Endothelial cell of umbilical vein (primary cell): ENCODE measurements around the gene MUC4. TPM values are rescaled to one million over a fixed set of nuclear protein-coding genes. Genes with fewer than 3 reads are reported as not detected.

Experiments
- BruUV-seq: library from RNA; stranded (reverse); fragments of 400-500 nt; replicated peaks from 2 replicates; lab custom pipeline; 2021; lab: Mats Ljungman, UMichigan
- CTCF ChIA-PET: fragments of 300-600, 350-600 bp; sonication (Branson Sonifier 250); formaldehyde crosslinking; loops from one replicate; lab custom pipeline; 2021; ENCODE audit warnings: antibody characterized with exemption, inconsistent platforms; lab: Charles Lee
- POLR2A ChIA-PET: fragments of 300-600, 350-600 bp; sonication (Branson Sonifier 250); formaldehyde crosslinking; loops from one replicate; lab custom pipeline; 2021; ENCODE audit warnings: antibody characterized with exemption, inconsistent platforms; lab: Charles Lee
- DNase-seq: peaks from one replicate; pipeline ENCODE4 v3.0.0-alpha.2; 2011; ENCODE audit warnings: low read depth, low spot score
- FAIRE-seq: peaks from 2 replicates; lab custom pipeline; 2011; peaks lifted over from hg19 to GRCh38; lab: Jason Lieb, UNC
- H2AFZ ChIP-seq: 2 replicates; pipeline ENCODE4 v1.6.0; 2012; ENCODE audit warnings: low read depth, low read length, control low read depth, inconsistent platforms
- H3K27ac ChIP-seq: 2 replicates; pipeline ENCODE4 v1.5.1; 2011; ENCODE audit warnings: low read depth, mild to moderate bottlenecking, control low read depth, low read length, moderate library complexity; ENCODE audit not compliant: insufficient read depth
- H3K27me3 ChIP-seq, 2 experiments: 2 replicates each; pipeline versions ENCODE4 v1.6.0 to v1.6.1; 2011; ENCODE audit warnings: low read length in 2 of 2, mixed read lengths in 1 of 2; ENCODE audit not compliant: control insufficient read depth in 2 of 2, insufficient read depth in 2 of 2
- H3K36me3 ChIP-seq, 2 experiments: 2 replicates in 1 of 2; 3 replicates in 1 of 2; pipeline ENCODE4 v1.5.1; 2011; ENCODE audit warnings: low read length in 2 of 2, mild to moderate bottlenecking in 1 of 2, moderate library complexity in 1 of 2; ENCODE audit not compliant: control insufficient read depth in 2 of 2, insufficient read depth in 2 of 2; ENCODE audit errors: extremely low read depth in 1 of 2
- H3K4me1 ChIP-seq: 3 replicates; pipeline ENCODE4 v1.5.1; 2011; ENCODE audit warnings: mild to moderate bottlenecking, low read length; ENCODE audit not compliant: control insufficient read depth, insufficient read depth; ENCODE audit errors: extremely low read depth
- H3K4me2 ChIP-seq: 2 replicates; pipeline ENCODE4 v1.6.1; 2011; ENCODE audit warnings: low read length, control low read depth, mixed read lengths; ENCODE audit not compliant: insufficient read depth
- H3K4me3 ChIP-seq, 3 experiments: fragments of 200-600 bp in 1 of 3; sonication (generic), shearing (Covaris generic) in 1 of 3; replicated peaks in 1 of 3; 2 replicates each; pipeline ENCODE4 v1.5.1; 2011 to 2016; ENCODE audit warnings: control low read depth in 3 of 3, low read length in 3 of 3, mild to moderate bottlenecking in 2 of 3, inconsistent platforms in 1 of 3, low read depth in 1 of 3, moderate library complexity in 1 of 3; ENCODE audit not compliant: insufficient read depth in 1 of 3
- H3K79me2 ChIP-seq: 2 replicates; pipeline ENCODE4 v1.6.0; 2012; ENCODE audit warnings: low read length, inconsistent platforms; ENCODE audit not compliant: control insufficient read depth, insufficient read depth
- H3K9ac ChIP-seq: replicated peaks from 2 replicates; pipeline ENCODE3; 2011; ENCODE audit warnings: low read length, control low read depth; ENCODE audit not compliant: insufficient read depth; ENCODE audit errors: extremely low read depth
- H3K9me1 ChIP-seq: replicated peaks from 3 replicates; pipeline ENCODE4 v1.6.0; 2011; ENCODE audit warnings: mild to moderate bottlenecking, low read length; ENCODE audit not compliant: control insufficient read depth, insufficient read depth; ENCODE audit errors: extremely low read depth
- H3K9me3 ChIP-seq: replicated peaks from 2 replicates; pipeline ENCODE4 v1.5.1; 2012; ENCODE audit warnings: low read length, inconsistent platforms; ENCODE audit not compliant: control insufficient read depth, insufficient read depth
- H4K20me1 ChIP-seq: replicated peaks from 2 replicates; pipeline ENCODE3; 2011; ENCODE audit warnings: mild to moderate bottlenecking, low read length; ENCODE audit not compliant: control insufficient read depth, insufficient read depth; ENCODE audit errors: extremely low read depth
- EZH2 ChIP-seq: IDR thresholded peaks from 2 replicates; pipeline ENCODE4 v1.6.1; 2012; ENCODE audit warnings: borderline replicate concordance, low read depth, mild to moderate bottlenecking, moderate library complexity, low read length, inconsistent platforms; ENCODE audit not compliant: severe bottlenecking
- FOS ChIP-seq: IDR thresholded peaks from 2 replicates; pipeline ENCODE4 v1.6.1; 2011; ENCODE audit warnings: mild to moderate bottlenecking, low read length, moderate library complexity, borderline replicate concordance; ENCODE audit not compliant: insufficient read depth
- GATA2 ChIP-seq: IDR thresholded peaks from 2 replicates; pipeline ENCODE4 v1.7.0; 2011; ENCODE audit warnings: low read depth, mild to moderate bottlenecking, moderate library complexity, mixed read lengths, low read length; ENCODE audit not compliant: insufficient read length, insufficient read depth
- JUN ChIP-seq: IDR thresholded peaks from 2 replicates; pipeline ENCODE4 v1.6.1; 2011; ENCODE audit warnings: borderline replicate concordance, low read depth; ENCODE audit not compliant: insufficient read length, insufficient read depth
- MYC ChIP-seq: IDR thresholded peaks from one replicate; pipeline ENCODE4 v1.6.1; 2011; ENCODE audit warnings: mild to moderate bottlenecking, low read depth, low read length
- POLR2A ChIP-seq: IDR thresholded peaks from 2 replicates; pipeline ENCODE4 v1.6.1; 2012; ENCODE audit warnings: low read depth, mild to moderate bottlenecking, control low read depth, low read length
- POLR2AphosphoS5 ChIP-seq: IDR thresholded peaks from 2 replicates; pipeline ENCODE4 v1.6.1; 2012; ENCODE audit warnings: low read depth, mild to moderate bottlenecking, control low read depth, low read length, moderate library complexity; ENCODE audit not compliant: insufficient read depth
- dilution Hi-C: fragments of 300-500 bp; cut with MboI; formaldehyde crosslinking; loops from one replicate; pipeline ENCODE4 v1.15.0; 2019; ENCODE audit warnings: low sequenced_read_pairs; ENCODE audit not compliant: extremely low pct_ligation_motif_present
- intact Hi-C: fragments of 100-400 bp; cut with micrococcal nuclease; formaldehyde crosslinking; loops from one replicate; pipeline ENCODE4 v1.10.0; 2022
- polyA plus RNA-seq, 4 experiments: library from polyadenylated mRNA; depleted of rRNA in 3 of 4; stranded (reverse) in 3 of 4; unstranded in 1 of 4; fragments of >200 nt; gene quantifications; 2 replicates each; pipeline versions ENCODE4 v1.2.1 to v1.2.3, GENCODE V29; 2011 to 2012; ENCODE audit warnings: missing spikeins in 1 of 4
- total RNA-seq: library from RNA; stranded (reverse); gene quantifications from 2 replicates; pipeline ENCODE4 v1.2.3, GENCODE V29; 2021
- TF ChIP-seq, protein P1 (sequence below), 2 donors: IDR thresholded peaks; 1 replicate in 1 of 2; 2 replicates in 1 of 2; pipeline ENCODE4 v1.5.1; 2011; ENCODE audit warnings: low read length in 2 of 2, mild to moderate bottlenecking in 2 of 2, moderate library complexity in 2 of 2, control low read depth in 1 of 2, inconsistent platforms in 1 of 2, low read depth in 1 of 2; ENCODE audit not compliant: insufficient read depth in 1 of 2; ENCODE audit errors: extremely low read depth in 1 of 2
- TF ChIP-seq, protein P2 (sequence below): IDR thresholded peaks from 2 replicates; pipeline ENCODE4 v1.6.1; 2011; ENCODE audit not compliant: insufficient read depth, insufficient read length

MUC4 gene
- total and polyA plus RNA-seq, 2 donors (not counting 3 experiments of a cell fraction or from before 2014, with no cell fraction given) = 0.04 TPM; not detected in 1

DNA sequence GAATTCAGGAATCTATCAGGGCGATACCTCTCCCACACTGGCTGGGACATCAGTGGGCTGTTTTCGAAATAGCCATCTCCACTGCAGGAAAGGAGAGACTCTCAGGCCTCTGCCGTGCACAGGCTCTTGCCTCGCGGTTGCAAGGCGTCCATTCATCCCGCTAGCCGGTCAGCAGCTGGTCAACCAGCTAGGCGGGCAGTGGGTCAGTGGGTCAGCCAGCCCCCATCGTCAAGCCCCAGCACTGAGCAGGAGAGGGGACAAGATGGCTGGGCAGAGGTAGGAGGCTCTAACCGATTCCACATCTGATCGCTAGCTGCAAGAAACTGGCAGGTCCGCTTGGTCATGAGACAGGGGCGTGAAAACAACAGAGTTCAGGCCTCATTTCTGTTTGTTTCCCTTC lies 45.1 kb downstream of the MUC4 start:
- CTCF ChIA-PET = no interaction called here
- Histone ChIP-seq H3K27me3 (peaks cover 4 to 11% of the 10 kb centered on the region in 2 experiments), H3K79me2 (no peaks in the 10 kb centered on the region), H3K27ac (no peak overlapping the region), H3K4me1 (no peaks in the 10 kb centered on the region), H3K9me3 (no peaks in the 10 kb centered on the region), H3K36me3 (no peaks in the 10 kb centered on the region), H4K20me1 (no peaks in the 10 kb centered on the region), H3K4me3 (no peak overlapping the region), H3K9ac (no peak overlapping the region), H3K9me1 (no peaks in the 10 kb centered on the region), H2AFZ (no peak overlapping the region), H3K4me2 (no peak overlapping the region)
- TF ChIP-seq FOS (no peak), JUN (no peak), GATA2 (no peak), POLR2AphosphoS5 (no peak), POLR2A (no peak), EZH2 (no peak), MYC (no peak)
- TF ChIP-seq, protein P1, sequence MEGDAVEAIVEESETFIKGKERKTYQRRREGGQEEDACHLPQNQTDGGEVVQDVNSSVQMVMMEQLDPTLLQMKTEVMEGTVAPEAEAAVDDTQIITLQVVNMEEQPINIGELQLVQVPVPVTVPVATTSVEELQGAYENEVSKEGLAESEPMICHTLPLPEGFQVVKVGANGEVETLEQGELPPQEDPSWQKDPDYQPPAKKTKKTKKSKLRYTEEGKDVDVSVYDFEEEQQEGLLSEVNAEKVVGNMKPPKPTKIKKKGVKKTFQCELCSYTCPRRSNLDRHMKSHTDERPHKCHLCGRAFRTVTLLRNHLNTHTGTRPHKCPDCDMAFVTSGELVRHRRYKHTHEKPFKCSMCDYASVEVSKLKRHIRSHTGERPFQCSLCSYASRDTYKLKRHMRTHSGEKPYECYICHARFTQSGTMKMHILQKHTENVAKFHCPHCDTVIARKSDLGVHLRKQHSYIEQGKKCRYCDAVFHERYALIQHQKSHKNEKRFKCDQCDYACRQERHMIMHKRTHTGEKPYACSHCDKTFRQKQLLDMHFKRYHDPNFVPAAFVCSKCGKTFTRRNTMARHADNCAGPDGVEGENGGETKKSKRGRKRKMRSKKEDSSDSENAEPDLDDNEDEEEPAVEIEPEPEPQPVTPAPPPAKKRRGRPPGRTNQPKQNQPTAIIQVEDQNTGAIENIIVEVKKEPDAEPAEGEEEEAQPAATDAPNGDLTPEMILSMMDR (IDR thresholded peaks at IDR 0.05; ENCODE audit: extremely low read depth in 1 of 2, insufficient read depth in 1 of 2, low read depth in 1 of 2, low read length in 2 of 2) = no peak
- TF ChIP-seq, protein P2, sequence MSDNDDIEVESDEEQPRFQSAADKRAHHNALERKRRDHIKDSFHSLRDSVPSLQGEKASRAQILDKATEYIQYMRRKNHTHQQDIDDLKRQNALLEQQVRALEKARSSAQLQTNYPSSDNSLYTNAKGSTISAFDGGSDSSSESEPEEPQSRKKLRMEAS = no peak
- POLR2A ChIA-PET = no interaction called here
- DNase-seq (no peak), FAIRE-seq (no peak)
- dilution Hi-C loops (no loop called here), intact Hi-C loops (no loop called here)
- BruUV-seq = no TSS peak
